Measurements from ENCODE around the gene MRGPRF. TPM values are rescaled to one million over a fixed set of nuclear protein-coding genes. Genes with fewer than 3 reads are reported as not detected.

Gene MRGPRF
- 10 to 100 TPM; 23.2 to 35.3 (median 26.0) TPM for polyA plus RNA-seq (ENCODE audit: insufficient read length in 4 of 4)

DNA sequence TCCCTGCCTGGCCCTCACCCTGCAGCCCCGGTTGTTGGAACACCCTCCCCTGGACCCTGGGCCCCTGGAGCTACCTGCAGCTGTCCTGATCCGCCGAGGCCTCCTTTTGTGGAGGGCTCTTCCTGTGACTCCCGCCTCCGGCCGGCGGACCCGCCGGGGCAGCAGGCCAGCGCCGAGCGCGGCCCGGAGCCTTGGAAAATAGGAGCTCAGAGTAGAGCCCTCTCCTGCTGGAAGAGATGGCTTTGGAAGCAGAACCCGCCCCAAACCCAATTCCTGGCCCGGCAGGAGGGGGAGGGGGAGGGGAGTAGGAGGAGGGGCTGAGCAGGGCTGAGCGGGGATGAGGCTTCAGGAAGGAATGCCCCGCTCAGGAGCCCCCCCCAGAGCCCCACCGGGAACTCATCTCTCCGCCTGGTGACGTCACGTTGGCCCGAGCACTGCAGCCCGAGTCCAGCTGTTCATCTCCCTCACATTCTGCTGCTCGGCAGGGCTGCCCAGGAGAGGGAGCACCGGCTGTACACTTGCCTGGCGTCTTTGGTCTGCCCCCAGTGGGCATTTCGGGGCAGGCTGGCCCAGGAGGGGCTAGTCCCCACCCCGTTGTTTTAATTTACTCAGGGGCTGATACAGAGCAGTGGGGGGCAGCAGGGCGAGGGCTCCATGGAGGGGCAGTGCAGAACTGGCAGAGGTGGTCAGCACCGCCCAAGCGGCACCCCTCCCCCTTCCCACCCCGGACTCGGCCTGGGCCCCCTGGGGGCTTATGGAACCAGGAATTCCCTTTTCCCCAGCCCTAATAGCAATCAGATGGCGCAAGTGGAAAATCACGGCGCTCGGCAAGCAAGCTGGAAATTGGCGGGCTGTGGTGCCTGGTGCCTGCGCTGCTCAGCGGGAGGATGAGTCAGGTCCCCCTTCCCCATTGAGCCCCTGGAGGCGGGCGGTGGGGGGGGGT, at the start of gene MRGPRF:
Gene MRGPRF (minus strand): TSS at position 238 of the 943 bp plus-strand sequence. CDS start 3,345 bp downstream, outside the sequence.
- DNase-seq (ENCODE audit: low read depth in 4 of 4, low spot score in 2 of 4): no peak

- DNase-seq (ENCODE audit: low read depth in 4 of 4, low spot score in 2 of 4): no peak
Observed at GRCh38 chr11:69062169-69062855, 49.3 kb upstream of the MRGPRF start.

DNA sequence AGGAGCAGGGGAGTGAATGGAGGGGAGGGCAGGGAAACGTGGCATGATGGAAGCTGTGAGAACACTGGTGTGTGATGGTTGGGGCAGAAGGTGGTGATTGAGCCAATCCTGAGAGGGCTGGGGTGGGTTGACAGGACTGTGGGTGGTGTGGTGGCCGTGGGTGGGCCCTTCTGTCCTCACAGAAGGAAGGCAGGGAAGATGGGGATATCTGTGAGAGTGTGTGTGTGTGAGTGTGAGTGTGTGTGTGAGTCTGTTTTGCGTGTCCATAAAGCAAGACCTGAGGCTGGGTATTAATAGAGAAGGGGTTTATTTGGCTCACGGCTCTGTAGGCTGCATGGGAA, 48.6 kb upstream of the MRGPRF start:
- no peak for DNase-seq (ENCODE audit: low read depth in 4 of 4, low spot score in 2 of 4)

- DNase-seq (ENCODE audit: low read depth in 4 of 4, low spot score in 2 of 4): no peak
Observed at GRCh38 chr11:69060806-69061712, 48.0 kb upstream of the MRGPRF start.

DNA sequence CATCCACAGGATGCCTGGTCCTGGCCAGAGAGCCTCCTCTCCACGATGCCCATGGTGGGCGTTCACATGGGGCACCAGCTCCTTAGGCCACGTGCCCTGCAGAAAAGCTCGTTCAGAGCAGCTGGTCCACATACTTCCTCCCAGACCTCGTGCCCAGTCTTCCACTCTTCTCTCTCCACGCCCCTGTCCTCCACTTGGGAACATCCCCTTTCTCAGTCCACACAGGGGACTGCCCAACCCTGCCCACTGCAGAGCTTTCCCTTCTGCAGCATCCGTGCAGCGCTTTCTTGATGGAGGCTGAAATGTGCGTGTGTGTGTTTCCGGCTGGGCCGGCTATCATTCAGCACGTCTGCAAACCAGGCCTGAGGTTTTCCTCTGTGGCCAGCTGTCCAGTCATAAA, 46.9 kb upstream of the MRGPRF start:
- no peak for DNase-seq (ENCODE audit: low read depth in 4 of 4, low spot score in 2 of 4)

DNA sequence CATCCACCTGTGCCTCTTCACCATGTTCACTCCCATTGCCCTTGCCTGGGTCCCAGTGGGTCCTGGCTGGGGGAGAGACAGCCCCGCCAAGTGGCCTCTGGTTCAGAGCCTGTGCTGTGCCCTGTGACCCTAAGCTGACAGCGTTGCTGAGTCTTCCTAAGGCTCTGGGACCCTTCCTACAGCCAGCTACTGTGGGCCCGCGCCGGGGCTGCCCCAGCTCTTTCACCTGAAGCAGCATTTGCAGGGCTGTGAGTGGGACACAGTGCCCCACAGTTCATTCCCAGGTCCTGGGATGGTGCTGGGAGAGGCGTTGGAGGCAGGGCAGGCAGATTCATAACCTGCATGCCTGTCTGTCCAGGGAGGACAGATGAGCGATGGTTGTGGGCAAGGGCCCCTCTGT, 46.4 kb upstream of the MRGPRF start:
- DNase-seq (ENCODE audit: low read depth in 4 of 4, low spot score in 2 of 4): no peak

- no peak for DNase-seq (ENCODE audit: low read depth in 4 of 4, low spot score in 2 of 4)
Observed at GRCh38 chr11:69058511-69059270, 45.6 kb upstream of the MRGPRF start.

DNA sequence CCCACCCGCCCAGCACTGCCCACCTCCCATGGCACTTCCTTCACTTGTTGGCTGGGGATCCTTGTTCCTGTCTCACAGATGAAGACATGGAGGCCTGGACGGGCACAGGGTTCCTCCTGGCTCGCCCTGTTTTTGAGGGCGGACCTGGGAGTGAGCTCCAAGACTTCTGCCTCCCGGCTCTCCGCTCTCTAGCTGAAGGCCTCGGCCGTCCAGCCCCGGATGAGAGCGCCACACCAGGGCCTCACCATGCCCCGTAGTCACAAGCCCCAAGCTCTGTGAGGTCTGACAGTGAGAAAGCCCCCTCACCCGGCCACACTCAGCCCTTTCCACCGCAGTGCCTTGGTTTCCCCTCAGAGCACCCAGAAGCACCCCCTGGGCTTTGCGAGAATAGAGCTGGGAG, 44.8 kb upstream of the MRGPRF start:
- DNase-seq (ENCODE audit: low read depth in 4 of 4, low spot score in 2 of 4): no peak

DNA sequence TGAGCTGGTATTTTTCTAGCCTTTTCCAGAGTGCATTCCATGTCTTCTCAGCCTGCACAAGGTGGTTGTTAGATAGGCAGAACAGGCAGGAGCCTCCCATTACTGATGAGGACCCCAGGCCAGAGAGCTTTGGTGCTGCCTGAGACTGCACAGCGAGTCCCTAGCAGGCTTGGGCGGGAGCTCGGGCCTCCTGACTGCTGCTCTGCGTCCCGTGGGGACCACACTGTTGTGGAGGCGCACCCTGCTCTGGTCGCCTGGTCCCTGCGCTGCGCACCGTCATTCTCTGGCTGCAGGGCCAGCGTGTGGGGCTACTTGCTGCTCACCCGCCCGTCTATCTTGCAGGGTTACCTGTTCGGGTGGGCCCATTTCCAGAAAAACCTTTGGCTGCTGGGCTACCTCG, 44.2 kb upstream of the MRGPRF start:
- DNase-seq (ENCODE audit: low read depth in 4 of 4, low spot score in 2 of 4): no peak

GRCh38 chr11:69055598-69056516, 42.8 kb upstream of the MRGPRF start:
- no peak for DNase-seq (ENCODE audit: low read depth in 4 of 4, low spot score in 2 of 4)

DNA sequence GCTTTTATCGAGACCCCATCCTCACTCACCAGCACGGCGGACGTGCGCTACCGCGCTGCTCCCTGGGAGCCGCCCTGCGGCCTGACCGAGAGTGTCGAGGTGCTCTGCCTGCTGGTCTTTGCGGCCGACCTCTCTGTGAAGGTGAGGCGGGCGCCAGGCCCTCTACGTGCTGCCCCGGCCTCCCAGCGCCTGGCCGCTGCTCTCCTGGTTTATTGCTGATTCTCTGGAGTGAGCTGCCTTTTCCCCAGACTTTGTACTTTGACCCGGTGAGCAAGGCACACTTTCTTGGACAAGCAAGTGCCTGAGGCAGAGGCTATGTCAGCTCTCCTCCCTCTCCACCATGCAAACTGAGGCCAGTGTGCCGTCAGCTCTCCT, 42.2 kb upstream of the MRGPRF start:
- DNase-seq (ENCODE audit: low read depth in 4 of 4, low spot score in 2 of 4): no peak

- no peak for DNase-seq (ENCODE audit: low read depth in 4 of 4, low spot score in 2 of 4)
Observed at GRCh38 chr11:69054397-69055211, 41.6 kb upstream of the MRGPRF start.

DNA sequence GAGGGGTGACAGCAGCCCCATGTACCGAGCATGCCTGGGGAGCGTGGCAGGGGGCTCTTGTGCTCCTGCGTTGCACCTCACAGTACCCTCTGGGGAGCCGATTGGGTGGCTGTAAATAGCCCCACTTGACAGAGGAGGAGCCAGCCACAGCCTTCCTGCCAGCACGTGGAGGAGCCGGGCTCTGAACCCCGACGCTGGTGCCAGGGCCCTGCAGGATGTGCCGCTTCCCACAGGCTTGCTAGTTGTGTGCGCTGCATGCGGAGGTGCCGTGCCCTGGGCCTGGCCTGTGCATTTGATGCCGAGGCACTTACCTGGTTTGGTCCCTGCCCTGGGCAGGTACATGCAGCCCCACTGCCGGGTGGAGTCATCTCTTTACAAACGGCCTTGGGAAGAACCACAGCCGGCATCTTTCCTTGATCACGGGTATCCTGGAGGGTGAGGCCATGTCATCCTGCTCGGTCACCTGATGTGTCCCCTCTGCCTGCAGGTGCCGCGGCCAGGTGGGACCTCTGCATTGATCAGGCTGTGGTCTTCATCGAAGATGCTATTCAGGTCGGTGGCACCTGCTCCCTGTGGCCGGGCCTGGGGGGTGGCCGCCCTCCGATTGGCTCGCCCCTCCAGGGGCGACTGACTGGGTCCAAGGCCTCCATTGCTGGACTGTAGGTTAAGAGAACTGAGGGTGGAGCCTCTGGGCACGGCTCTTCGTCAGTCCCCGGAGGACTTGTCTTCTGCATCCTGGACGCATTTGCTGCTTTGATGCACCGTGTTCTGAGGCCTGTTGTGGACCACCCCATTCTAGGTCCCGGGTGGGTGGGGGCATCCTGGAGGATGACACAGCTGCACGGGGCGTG, 40.7 kb upstream of the MRGPRF start:
- DNase-seq (ENCODE audit: low read depth in 4 of 4, low spot score in 2 of 4): no peak

- DNase-seq (ENCODE audit: low read depth in 4 of 4, low spot score in 2 of 4): no peak
Observed at GRCh38 chr11:69053169-69053477, 40.1 kb upstream of the MRGPRF start.

GRCh38 chr11:69052343-69053168, 39.5 kb upstream of the MRGPRF start:
- no peak for DNase-seq (ENCODE audit: low read depth in 4 of 4, low spot score in 2 of 4)
